Measurements from ENCODE around the gene CDC42BPG. TPM values are rescaled to one million over a fixed set of nuclear protein-coding genes. Genes with fewer than 3 reads are reported as not detected.

CDC42BPG gene
- total RNA-seq, 1 donor from 2014 or later: under 0.01 TPM

- peak overlapping the region; percentile 95 for H3K27ac ChIP-seq (ENCODE audit: low read depth, low read length)
- no peak overlapping the region for H3K9ac ChIP-seq (ENCODE audit: low read depth in 1 of 3, low read length in 3 of 3)
- peaks cover 0 to 2% (median 0%) of the 10 kb centered on the region in 3 donors for H3K36me3 ChIP-seq (ENCODE audit: control insufficient read depth in 3 of 3, insufficient read depth in 3 of 3, low read length in 3 of 3)
- H3K4me3 ChIP-seq (ENCODE audit: low read length in 3 of 3): peak overlapping the region in 1 of 3 donors; percentile 23
- H3K9me3 ChIP-seq (ENCODE audit: control insufficient read depth in 3 of 3, low read length in 3 of 3): no peaks in the 10 kb centered on the region
- peaks cover 78 to 84% (median 79%) of the 10 kb centered on the region in 3 donors for H3K4me1 ChIP-seq (ENCODE audit: control insufficient read depth in 3 of 3, insufficient read depth in 3 of 3, low read length in 3 of 3)
- H3K27me3 ChIP-seq (ENCODE audit: control insufficient read depth in 3 of 3, insufficient read depth in 3 of 3, low read length in 3 of 3): no peaks in the 10 kb centered on the region
Observed at GRCh38 chr11:64866173-64866491, 21.7 kb upstream of the CDC42BPG start.

- Histone ChIP-seq H3K36me3 (ENCODE audit: control insufficient read depth in 3 of 3, insufficient read depth in 3 of 3, low read length in 3 of 3) (peaks cover 0 to 2% (median 0%) of the 10 kb centered on the region in 3 donors), H3K4me1 (ENCODE audit: control insufficient read depth in 3 of 3, insufficient read depth in 3 of 3, low read length in 3 of 3) (peaks cover 72 to 80% (median 75%) of the 10 kb centered on the region in 3 donors), H3K4me3 (ENCODE audit: low read length in 3 of 3) (peak overlapping the region; percentile 23 to 54 (median 49)), H3K9ac (ENCODE audit: low read depth in 1 of 3, low read length in 3 of 3) (peak overlapping the region; percentile 64 to 82 (median 80)), H3K27ac (ENCODE audit: low read depth, low read length) (peak overlapping the region; percentile 95), H3K9me3 (ENCODE audit: control insufficient read depth in 3 of 3, low read length in 3 of 3) (no peaks in the 10 kb centered on the region), H3K27me3 (ENCODE audit: control insufficient read depth in 3 of 3, insufficient read depth in 3 of 3, low read length in 3 of 3) (no peaks in the 10 kb centered on the region)
Observed at GRCh38 chr11:64865286-64866172, 21.1 kb upstream of the CDC42BPG start.

- Histone ChIP-seq H3K27ac (ENCODE audit: low read depth, low read length) (peak overlapping the region; percentile 95), H3K9ac (ENCODE audit: low read depth in 1 of 3, low read length in 3 of 3) (peak overlapping the region; percentile 64 to 82 (median 80)), H3K36me3 (ENCODE audit: control insufficient read depth in 3 of 3, insufficient read depth in 3 of 3, low read length in 3 of 3) (peaks cover 0 to 5% (median 2%) of the 10 kb centered on the region in 3 donors), H3K27me3 (ENCODE audit: control insufficient read depth in 3 of 3, insufficient read depth in 3 of 3, low read length in 3 of 3) (no peaks in the 10 kb centered on the region), H3K4me3 (ENCODE audit: low read length in 3 of 3) (peak overlapping the region; percentile 15 to 58 (median 54)), H3K4me1 (ENCODE audit: control insufficient read depth in 3 of 3, insufficient read depth in 3 of 3, low read length in 3 of 3) (peaks cover 66 to 75% (median 72%) of the 10 kb centered on the region in 3 donors), H3K9me3 (ENCODE audit: control insufficient read depth in 3 of 3, low read length in 3 of 3) (no peaks in the 10 kb centered on the region)
Observed at GRCh38 chr11:64864473-64865285, 20.2 kb upstream of the CDC42BPG start.

- no peaks in the 10 kb centered on the region for H3K27me3 ChIP-seq (ENCODE audit: control insufficient read depth in 3 of 3, insufficient read depth in 3 of 3, low read length in 3 of 3)
- H3K4me3 ChIP-seq (ENCODE audit: low read length in 3 of 3): peak overlapping the region; percentile 27 to 58 (median 38)
- peaks cover 0 to 9% (median 2%) of the 10 kb centered on the region in 3 donors for H3K36me3 ChIP-seq (ENCODE audit: control insufficient read depth in 3 of 3, insufficient read depth in 3 of 3, low read length in 3 of 3)
- H3K27ac ChIP-seq (ENCODE audit: low read depth, low read length): peak overlapping the region; percentile 95
- H3K9me3 ChIP-seq (ENCODE audit: control insufficient read depth in 3 of 3, low read length in 3 of 3): no peaks in the 10 kb centered on the region
- H3K9ac ChIP-seq (ENCODE audit: low read depth in 1 of 3, low read length in 3 of 3): peak overlapping the region; percentile 64 to 82 (median 80)
- peaks cover 66 to 75% (median 72%) of the 10 kb centered on the region in 3 donors for H3K4me1 ChIP-seq (ENCODE audit: control insufficient read depth in 3 of 3, insufficient read depth in 3 of 3, low read length in 3 of 3)
Observed at GRCh38 chr11:64864135-64864472, 19.7 kb upstream of the CDC42BPG start.

GRCh38 chr11:64863391-64864060 is 19.1 kb upstream of the CDC42BPG start:
- peaks cover 66 to 75% (median 72%) of the 10 kb centered on the region in 3 donors for H3K4me1 ChIP-seq (ENCODE audit: control insufficient read depth in 3 of 3, insufficient read depth in 3 of 3, low read length in 3 of 3)
- peak overlapping the region; percentile 30 to 58 (median 38) for H3K4me3 ChIP-seq (ENCODE audit: low read length in 3 of 3)
- H3K36me3 ChIP-seq (ENCODE audit: control insufficient read depth in 3 of 3, insufficient read depth in 3 of 3, low read length in 3 of 3): peaks cover 0 to 9% (median 2%) of the 10 kb centered on the region in 3 donors
- H3K27me3 ChIP-seq (ENCODE audit: control insufficient read depth in 3 of 3, insufficient read depth in 3 of 3, low read length in 3 of 3): no peaks in the 10 kb centered on the region
- peak overlapping the region; percentile 95 for H3K27ac ChIP-seq (ENCODE audit: low read depth, low read length)
- H3K9ac ChIP-seq (ENCODE audit: low read depth in 1 of 3, low read length in 3 of 3): peak overlapping the region; percentile 64 to 82 (median 80)
- H3K9me3 ChIP-seq (ENCODE audit: control insufficient read depth in 3 of 3, low read length in 3 of 3): no peaks in the 10 kb centered on the region

- H3K36me3 ChIP-seq (ENCODE audit: control insufficient read depth in 3 of 3, insufficient read depth in 3 of 3, low read length in 3 of 3): peaks cover 0 to 9% (median 2%) of the 10 kb centered on the region in 3 donors
- H3K4me1 ChIP-seq (ENCODE audit: control insufficient read depth in 3 of 3, insufficient read depth in 3 of 3, low read length in 3 of 3): peaks cover 64 to 74% (median 71%) of the 10 kb centered on the region in 3 donors
- H3K27me3 ChIP-seq (ENCODE audit: control insufficient read depth in 3 of 3, insufficient read depth in 3 of 3, low read length in 3 of 3): no peaks in the 10 kb centered on the region
- H3K4me3 ChIP-seq (ENCODE audit: low read length in 3 of 3): peak overlapping the region in 2 of 3 donors; percentile 30 to 58
- H3K9me3 ChIP-seq (ENCODE audit: control insufficient read depth in 3 of 3, low read length in 3 of 3): no peaks in the 10 kb centered on the region
- H3K9ac ChIP-seq (ENCODE audit: low read depth in 1 of 3, low read length in 3 of 3): peak overlapping the region; percentile 40 to 82 (median 80)
- H3K27ac ChIP-seq (ENCODE audit: low read depth, low read length): peak overlapping the region; percentile 95
Observed at GRCh38 chr11:64862987-64863390, 18.5 kb upstream of the CDC42BPG start.

- Histone ChIP-seq H3K27ac (ENCODE audit: low read depth, low read length) (no peak overlapping the region), H3K4me1 (ENCODE audit: control insufficient read depth in 3 of 3, insufficient read depth in 3 of 3, low read length in 3 of 3) (peaks cover 71 to 81% (median 80%) of the 10 kb centered on the region in 3 donors), H3K4me3 (ENCODE audit: low read length in 3 of 3) (no peak overlapping the region), H3K9ac (ENCODE audit: low read depth in 1 of 3, low read length in 3 of 3) (no peak overlapping the region), H3K27me3 (ENCODE audit: control insufficient read depth in 3 of 3, insufficient read depth in 3 of 3, low read length in 3 of 3) (no peaks in the 10 kb centered on the region), H3K36me3 (ENCODE audit: control insufficient read depth in 3 of 3, insufficient read depth in 3 of 3, low read length in 3 of 3) (peaks cover 0 to 9% (median 2%) of the 10 kb centered on the region in 3 donors), H3K9me3 (ENCODE audit: control insufficient read depth in 3 of 3, low read length in 3 of 3) (no peaks in the 10 kb centered on the region)
Observed at GRCh38 chr11:64861227-64861975, 16.9 kb upstream of the CDC42BPG start.

GRCh38 chr11:64859542-64860414 is 15.3 kb upstream of the CDC42BPG start:
- Histone ChIP-seq H3K9ac (ENCODE audit: low read depth in 1 of 3, low read length in 3 of 3) (peak overlapping the region; percentile 67 to 90 (median 72)), H3K36me3 (ENCODE audit: control insufficient read depth in 3 of 3, insufficient read depth in 3 of 3, low read length in 3 of 3) (peaks cover 0 to 10% (median 2%) of the 10 kb centered on the region in 3 donors), H3K9me3 (ENCODE audit: control insufficient read depth in 3 of 3, low read length in 3 of 3) (no peaks in the 10 kb centered on the region), H3K27me3 (ENCODE audit: control insufficient read depth in 3 of 3, insufficient read depth in 3 of 3, low read length in 3 of 3) (no peaks in the 10 kb centered on the region), H3K4me1 (ENCODE audit: control insufficient read depth in 3 of 3, insufficient read depth in 3 of 3, low read length in 3 of 3) (peaks cover 74 to 84% (median 82%) of the 10 kb centered on the region in 3 donors), H3K27ac (ENCODE audit: low read depth, low read length) (peak overlapping the region; percentile 89), H3K4me3 (ENCODE audit: low read length in 3 of 3) (no peak overlapping the region)

All from skeletal muscle tissue (tissue), 4 donors.